Smooth muscle cell (in vitro differentiated cells): ENCODE data around the gene OR2D3. TPM values are rescaled to one million over a fixed set of nuclear protein-coding genes. Genes with fewer than 3 reads are reported as not detected.

ENCODE experiments used
- DNase-seq: peaks from one replicate; lab custom pipeline; 2025; ENCODE audit not compliant: unreplicated experiment; lab: John Stamatoyannopoulos, UW
- H2AFZ ChIP-seq: fragments of 200-600 bp; sonication (generic); 2 replicates; pipeline ENCODE4 v1.6.0; 2016; ENCODE audit warnings: antibody characterized with exemption, low read depth, mild to moderate bottlenecking
- H3F3A ChIP-seq: fragments of 200-600 bp; sonication (generic); 2 replicates; pipeline ENCODE4 v1.6.0; 2017; ENCODE audit warnings: antibody characterized with exemption, low read depth
- H3K27ac ChIP-seq: fragments of 200-600 bp; sonication (generic); 2 replicates; pipeline ENCODE4 v1.5.1; 2016; ENCODE audit warnings: low read depth, mild to moderate bottlenecking
- H3K27me3 ChIP-seq: fragments of 200-600 bp; sonication (generic); 2 replicates; pipeline ENCODE4 v1.6.1; 2016; ENCODE audit warnings: low read depth, mild to moderate bottlenecking
- H3K36me3 ChIP-seq: fragments of 200-600 bp; sonication (generic); 2 replicates; pipeline ENCODE4 v1.5.1; 2016; ENCODE audit warnings: low read depth
- H3K4me1 ChIP-seq: fragments of 200-600 bp; sonication (generic); 2 replicates; pipeline ENCODE4 v1.5.1; 2016; ENCODE audit warnings: low read depth
- H3K4me2 ChIP-seq: fragments of 200-600 bp; sonication (generic); 2 replicates; pipeline ENCODE4 v1.6.0; 2016; ENCODE audit warnings: mild to moderate bottlenecking
- H3K4me3 ChIP-seq: fragments of 200-600 bp; sonication (generic); 2 replicates; pipeline ENCODE4 v1.5.1; 2016; ENCODE audit warnings: mild to moderate bottlenecking
- H3K79me2 ChIP-seq: fragments of 200-600 bp; sonication (generic); 2 replicates; pipeline ENCODE4 v1.6.0; 2016; ENCODE audit warnings: low read depth, mild to moderate bottlenecking
- H3K9ac ChIP-seq: fragments of 200-600 bp; sonication (generic); 2 replicates; pipeline ENCODE4 v1.6.0; 2016; ENCODE audit warnings: low read depth
- H3K9me3 ChIP-seq: fragments of 200-600 bp; sonication (generic); replicated peaks from 2 replicates; pipeline ENCODE4 v1.5.1; 2016; ENCODE audit warnings: low read depth
- H4K20me1 ChIP-seq: fragments of 200-600 bp; sonication (generic); 2 replicates; pipeline ENCODE4 v1.6.0; 2016; ENCODE audit warnings: low read depth
- CTCF ChIP-seq: fragments of 200-600 bp; sonication (generic); IDR thresholded peaks from 2 replicates; pipeline ENCODE4 v1.5.1; 2017; ENCODE audit warnings: borderline replicate concordance, mild to moderate bottlenecking, antibody characterized with exemption; ENCODE audit not compliant: insufficient read depth, poor library complexity, severe bottlenecking
- WGBS: methylation state at CpG from one replicate; pipeline ENCODE4 v1.1.7; 2016; ENCODE audit warnings: low lambda C conversion rate; 5-methylcytosine and 5-hydroxymethylcytosine counted together
- polyA plus RNA-seq: library from polyadenylated mRNA; unstranded; fragments of >200 nt; fragmentation: Nextera tagmentation; extraction: Ambion mirVana; gene quantifications from 2 replicates; pipeline ENCODE4 v1.2.1, GENCODE V29; 2016
- total RNA-seq: library from RNA; depleted of rRNA; stranded (reverse); fragments of >200 nt; gene quantifications from 2 replicates; pipeline ENCODE4 v1.2.3, GENCODE V29; 2014

OR2D3 gene
- total and polyA plus RNA-seq, 2 experiments from 2014 or later, result not detected

GRCh38 chr11:6889835-6890234 is 31.0 kb upstream of the OR2D3 start:
- H3K36me3 ChIP-seq, result no peaks in the 10 kb centered on the region
- no peak for DNase-seq
- no peaks in the 10 kb centered on the region for H3F3A ChIP-seq
- no peak overlapping the region for H3K4me3 ChIP-seq
- no peak overlapping the region for H3K27ac ChIP-seq
- no peaks in the 10 kb centered on the region for H3K9me3 ChIP-seq
- no peak for TF ChIP-seq CTCF
- H3K4me1 ChIP-seq, result no peaks in the 10 kb centered on the region
- H3K79me2 ChIP-seq, result no peaks in the 10 kb centered on the region
- no peaks in the 10 kb centered on the region for H4K20me1 ChIP-seq
- 88% methylated on average over 1 of the region's 1 CpG for whole genome bisulfite sequencing
- H3K9ac ChIP-seq, result no peak overlapping the region
- H3K4me2 ChIP-seq, result no peak overlapping the region
- H3K27me3 ChIP-seq, result no peaks in the 10 kb centered on the region
- H2AFZ ChIP-seq, result no peak overlapping the region

- H3F3A ChIP-seq, result no peaks in the 10 kb centered on the region
- no peaks in the 10 kb centered on the region for H3K36me3 ChIP-seq
- no peaks in the 10 kb centered on the region for H4K20me1 ChIP-seq
- H3K4me3 ChIP-seq, result no peak within 1 kb of the TSS
- no peak within 1 kb of the TSS for H3K9ac ChIP-seq
- H3K79me2 ChIP-seq, result no peaks in the 10 kb centered on the region
- no peak for DNase-seq
- no peak for TF ChIP-seq CTCF
- no peaks in the 10 kb centered on the region for H3K27me3 ChIP-seq
- no peak within 1 kb of the TSS for H2AFZ ChIP-seq
- H3K9me3 ChIP-seq, result no peaks in the 10 kb centered on the region
- no peak within 1 kb of the TSS for H3K4me2 ChIP-seq
- no peak within 1 kb of the TSS for H3K27ac ChIP-seq
- no peaks in the 10 kb centered on the region for H3K4me1 ChIP-seq
- whole genome bisulfite sequencing, result 90% methylated on average over 2 of the region's 2 CpGs
These were observed 28.4 kb upstream of the OR2D3 start, which contains the start of gene OR2D2 for GRCh38 chr11:6892400-6892799. TSS of gene OR2D2 (minus strand) at chr11:6892500. CDS start at chr11:6892500, 0 bp downstream.

- Histone ChIP-seq H3K79me2 (no peaks in the 10 kb centered on the region), H3K9me3 (no peaks in the 10 kb centered on the region), H3K9ac (no peak overlapping the region), H3K36me3 (no peaks in the 10 kb centered on the region), H3K27ac (no peak overlapping the region), H3K27me3 (no peaks in the 10 kb centered on the region), H3K4me1 (no peaks in the 10 kb centered on the region), H3F3A (no peaks in the 10 kb centered on the region), H3K4me3 (no peak overlapping the region), H2AFZ (no peak overlapping the region), H3K4me2 (no peak overlapping the region), H4K20me1 (no peaks in the 10 kb centered on the region)
- DNase-seq, result no peak
- TF ChIP-seq CTCF, result no peak
These were observed 26.7 kb upstream of the OR2D3 start for GRCh38 chr11:6894097-6894496.

GRCh38 chr11:6895010-6895409 is 25.8 kb upstream of the OR2D3 start:
- Histone ChIP-seq H3K4me2 (no peak overlapping the region), H3K9ac (no peak overlapping the region), H3K4me3 (no peak overlapping the region), H3K79me2 (no peaks in the 10 kb centered on the region), H4K20me1 (no peaks in the 10 kb centered on the region), H3K27ac (no peak overlapping the region), H3K36me3 (no peaks in the 10 kb centered on the region), H3K9me3 (no peaks in the 10 kb centered on the region), H3K4me1 (no peaks in the 10 kb centered on the region), H2AFZ (no peak overlapping the region), H3K27me3 (no peaks in the 10 kb centered on the region), H3F3A (no peaks in the 10 kb centered on the region)
- TF ChIP-seq CTCF, result no peak
- no peak for DNase-seq
